CD4-positive, alpha-beta T cell (primary cell): ENCODE results near the gene ATP5MG. TPM values are rescaled to one million over a fixed set of nuclear protein-coding genes. Genes with fewer than 3 reads are reported as not detected.

ENCODE experiments used
- ATAC-seq: fragments of 200-7000 bp; cut with Tn5 transposase; one replicate; pipeline ENCODE4 v1.10.0; 2022; ENCODE audit warnings: mild to moderate bottlenecking; ENCODE audit not compliant: poor library complexity
- CTCF ChIA-PET: fragments of 350-600 bp; sonication (Branson Sonifier 250); formaldehyde crosslinking; loops from one replicate; lab custom pipeline; 2021; ENCODE audit warnings: antibody characterized with exemption, inconsistent platforms; lab: Charles Lee
- POLR2A ChIA-PET: fragments of 350-600 bp; sonication (Branson Sonifier 250); formaldehyde crosslinking; loops from one replicate; lab custom pipeline; 2021; ENCODE audit warnings: antibody characterized with exemption, inconsistent platforms; lab: Charles Lee
- DNase-seq, 14 experiments: peaks; one replicate each; pipeline ENCODE4 v3.0.0-alpha.2; 2013 to 2020; ENCODE audit warnings: mixed read lengths in 2 of 14
- H3K27ac ChIP-seq, 2 donors: one replicate each; pipeline versions ENCODE4 v1.5.1 to v1.7.0; 2013; ENCODE audit warnings: low read length in 2 of 2, low read depth in 1 of 2, mild to moderate bottlenecking in 1 of 2
- H3K27me3 ChIP-seq, 2 experiments: 1 replicate in 1 of 2; 2 replicates in 1 of 2; pipeline versions ENCODE4 v1.6.1 to v1.7.0; 2013; ENCODE audit warnings: low read length in 2 of 2, control low read depth in 1 of 2, mild to moderate bottlenecking in 1 of 2, moderate library complexity in 1 of 2; ENCODE audit not compliant: insufficient read depth in 2 of 2, control insufficient read depth in 1 of 2
- H3K36me3 ChIP-seq: one replicate; pipeline ENCODE4 v1.6.1; 2013; ENCODE audit warnings: low read length, control low read depth; ENCODE audit not compliant: insufficient read depth
- H3K4me1 ChIP-seq: one replicate; pipeline ENCODE4 v1.6.1; 2013; ENCODE audit warnings: low read length, control low read depth; ENCODE audit not compliant: insufficient read depth
- H3K4me3 ChIP-seq: one replicate; pipeline ENCODE4 v1.5.1; 2013; ENCODE audit warnings: mild to moderate bottlenecking, low read length, moderate library complexity
- H3K9me3 ChIP-seq, 2 experiments: 1 replicate in 1 of 2; 2 replicates in 1 of 2; pipeline versions ENCODE4 v1.6.1 to v1.7.0; 2013; ENCODE audit warnings: low read length in 2 of 2, mild to moderate bottlenecking in 2 of 2, control low read depth in 1 of 2, moderate library complexity in 1 of 2; ENCODE audit not compliant: control insufficient read depth in 1 of 2, insufficient read depth in 1 of 2
- H3K27ac Mint-ChIP-seq: one replicate; pipeline ENCODE4 v1.8.0; 2020; ENCODE audit warnings: mixed read lengths
- H3K27me3 Mint-ChIP-seq: one replicate; pipeline ENCODE4 v1.8.0; 2021; ENCODE audit warnings: mixed read lengths
- H3K36me3 Mint-ChIP-seq: one replicate; pipeline ENCODE4 v1.8.0; 2021; ENCODE audit warnings: low read depth, mixed read lengths
- H3K4me1 Mint-ChIP-seq: one replicate; pipeline ENCODE4 v1.8.0; 2021; ENCODE audit warnings: low read depth, mixed read lengths
- H3K4me3 Mint-ChIP-seq: one replicate; pipeline ENCODE4 v1.8.0; 2020; ENCODE audit warnings: mild to moderate bottlenecking, mixed read lengths
- H3K9me3 Mint-ChIP-seq: one replicate; pipeline ENCODE4 v1.8.0; 2020; ENCODE audit warnings: mixed read lengths
- intact Hi-C, 2 experiments: fragments of 100-400 bp; cut with DNase I in 1 of 2; cut with micrococcal nuclease in 1 of 2; formaldehyde crosslinking; loops; one replicate each; pipeline versions ENCODE4 v1.15.1 to v1.9.0; 2023 to 2025; cut with DNase I, micrococcal nuclease
- total RNA-seq, 174 experiments: library from RNA in 2 of 174; stranded (reverse) in 2 of 174; gene quantifications; one replicate each; pipeline ENCODE4 v1.2.3 and lab custom pipeline; 2021 to 2026
- TF ChIP-seq, protein P1 (sequence below): fragments of 200-600 bp; IDR thresholded peaks from one replicate; pipeline ENCODE4 v1.8.0; 2022; ENCODE audit warnings: antibody characterized with exemption, mild to moderate bottlenecking

Gene ATP5MG
- total RNA-seq, 2 experiments from 2014 or later = 147 to 153 TPM

DNA sequence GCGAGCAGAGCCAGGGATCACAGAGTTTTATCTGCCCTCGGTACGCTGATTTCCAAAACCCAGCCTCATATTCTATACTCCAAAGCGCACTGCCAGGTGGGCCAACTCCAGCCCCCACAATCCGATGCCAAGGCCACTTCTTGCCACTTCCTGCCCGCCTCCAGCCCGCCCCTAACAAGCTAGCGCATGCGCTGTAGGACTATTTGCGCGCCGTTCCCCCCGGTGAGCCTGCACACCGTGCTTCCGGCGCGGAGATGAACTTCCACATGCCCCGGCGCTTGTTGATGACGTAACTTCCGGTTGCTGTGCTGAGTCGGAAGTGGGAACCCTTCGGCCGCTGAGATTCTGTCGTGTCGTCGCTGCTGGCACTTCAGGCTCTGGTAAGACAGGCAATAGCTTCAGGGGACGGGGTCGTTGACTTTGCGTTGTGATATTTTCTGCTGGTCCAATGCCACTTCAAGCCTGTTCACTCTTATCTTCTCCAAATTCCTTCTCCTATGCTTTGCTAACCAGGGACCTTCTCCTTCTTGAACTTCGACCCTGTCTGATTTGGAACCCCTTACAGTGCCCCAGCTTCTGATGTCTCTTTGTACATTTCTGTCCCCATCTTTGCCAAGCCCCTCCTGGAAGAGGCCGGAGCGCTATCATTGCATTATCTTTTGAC lies 42.0 kb upstream of the ATP5MG start, which contains the start of gene UBE4A:
Gene UBE4A, plus strand, starts transcription at position 306 of the 664 bp plus-strand sequence. CDS start 5,481 bp downstream, outside the sequence.
- H3K4me1 Mint-ChIP-seq = peaks cover 60% of the 10 kb centered on the region
- ChIA-PET CTCF (interaction anchor here (1.0 to 1.9 kb wide), 3 partner anchors 17 to 161 kb away, joined by 5 to 7 read pairs (median 5); partner anchors contain the start of gene CD3D), POLR2A (interaction anchor here (0.7 to 1.9 kb wide), 22 partner anchors 15 to 214 kb away, joined by 3 to 32 read pairs (median 5); partner anchors contain the start of genes ARCN1, CD3D, CD3E and CD3G)
- DNase-seq = peak; percentile 95 to 99 (median 98)
- Histone ChIP-seq H3K4me1 (peaks cover 31% of the 10 kb centered on the region), H3K36me3 (peaks cover 12% of the 10 kb centered on the region), H3K9me3 (no peaks in the 10 kb centered on the region), H3K27me3 (no peaks in the 10 kb centered on the region), H3K27ac (peak within 1 kb of the TSS; percentile 89), H3K4me3 (peak within 1 kb of the TSS; percentile 74)
- no peaks in the 10 kb centered on the region for H3K9me3 Mint-ChIP-seq
- H3K27me3 Mint-ChIP-seq = peaks cover 8% of the 10 kb centered on the region
- TF ChIP-seq, protein P1, sequence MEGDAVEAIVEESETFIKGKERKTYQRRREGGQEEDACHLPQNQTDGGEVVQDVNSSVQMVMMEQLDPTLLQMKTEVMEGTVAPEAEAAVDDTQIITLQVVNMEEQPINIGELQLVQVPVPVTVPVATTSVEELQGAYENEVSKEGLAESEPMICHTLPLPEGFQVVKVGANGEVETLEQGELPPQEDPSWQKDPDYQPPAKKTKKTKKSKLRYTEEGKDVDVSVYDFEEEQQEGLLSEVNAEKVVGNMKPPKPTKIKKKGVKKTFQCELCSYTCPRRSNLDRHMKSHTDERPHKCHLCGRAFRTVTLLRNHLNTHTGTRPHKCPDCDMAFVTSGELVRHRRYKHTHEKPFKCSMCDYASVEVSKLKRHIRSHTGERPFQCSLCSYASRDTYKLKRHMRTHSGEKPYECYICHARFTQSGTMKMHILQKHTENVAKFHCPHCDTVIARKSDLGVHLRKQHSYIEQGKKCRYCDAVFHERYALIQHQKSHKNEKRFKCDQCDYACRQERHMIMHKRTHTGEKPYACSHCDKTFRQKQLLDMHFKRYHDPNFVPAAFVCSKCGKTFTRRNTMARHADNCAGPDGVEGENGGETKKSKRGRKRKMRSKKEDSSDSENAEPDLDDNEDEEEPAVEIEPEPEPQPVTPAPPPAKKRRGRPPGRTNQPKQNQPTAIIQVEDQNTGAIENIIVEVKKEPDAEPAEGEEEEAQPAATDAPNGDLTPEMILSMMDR = no peak
- peak within 1 kb of the TSS; percentile 92 for H3K4me3 Mint-ChIP-seq
- H3K36me3 Mint-ChIP-seq = peaks cover 56% of the 10 kb centered on the region
- peak within 1 kb of the TSS; percentile 99 for H3K27ac Mint-ChIP-seq
- intact Hi-C loops = loop anchor here (2.0 to 5.0 kb wide), 3 partner anchors 15 to 77 kb away; partner anchors contain the start of genes CD3G (in 2 of the 2), ATP5MG (in 1 of the 2) and KMT2A (in 1 of the 2)
- ATAC-seq = peak; percentile 84

DNA sequence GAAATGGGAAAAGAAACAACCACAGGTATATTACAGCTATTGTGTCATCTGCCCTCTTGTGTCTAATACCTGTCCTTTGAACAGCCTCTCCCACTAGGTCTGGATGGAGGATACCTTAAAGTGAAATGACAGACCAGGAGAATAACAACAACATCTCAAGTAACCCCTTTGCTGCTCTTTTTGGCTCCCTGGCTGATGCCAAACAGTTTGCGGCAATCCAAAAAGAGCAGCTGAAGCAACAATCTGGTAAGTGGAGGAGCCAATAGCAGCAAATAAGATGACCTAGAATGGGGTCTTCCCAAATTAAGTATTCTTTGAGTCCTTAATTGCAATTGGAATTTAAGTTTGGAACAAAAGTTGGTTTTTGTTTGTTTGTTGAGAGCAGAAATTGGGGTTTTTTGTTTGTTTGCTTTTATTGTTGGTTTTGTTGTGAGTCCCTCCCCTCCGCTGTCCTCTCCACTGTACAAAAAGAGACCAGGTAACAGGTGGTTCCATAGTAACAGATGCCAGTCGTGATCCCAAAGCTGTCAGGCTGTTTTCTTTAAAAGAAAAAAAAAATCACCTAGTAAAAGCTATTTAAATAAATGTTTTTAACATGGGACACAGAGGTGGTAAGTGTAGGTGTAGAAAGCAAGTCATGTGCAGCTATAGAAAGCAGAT lies 36.3 kb upstream of the ATP5MG start:
- H3K9me3 Mint-ChIP-seq = no peaks in the 10 kb centered on the region
- no peak overlapping the region for H3K27ac Mint-ChIP-seq
- DNase-seq = no peak
- ChIA-PET CTCF (interaction anchor here (0.8 to 1.4 kb wide), 3 partner anchors 19 to 167 kb away, joined by 3 to 5 read pairs (median 3); no protein-coding TSS in a partner anchor), POLR2A (interaction anchor here (0.7 to 1.0 kb wide), 2 partner anchors 8 to 61 kb away, joined by 3 read pairs; no protein-coding TSS in a partner anchor)
- no peaks in the 10 kb centered on the region for H3K9me3 ChIP-seq
- peaks cover 22% of the 10 kb centered on the region for H3K4me1 ChIP-seq
- intact Hi-C loops = loop anchor here in 1 of 2 experiments (5.0 kb wide), 1 partner anchor 37 kb away; the partner anchor contains the start of gene ATP5MG
- H3K4me1 Mint-ChIP-seq = peaks cover 44% of the 10 kb centered on the region
- no peak overlapping the region for H3K4me3 ChIP-seq
- H3K27me3 ChIP-seq = no peaks in the 10 kb centered on the region
- H3K27ac ChIP-seq = no peak overlapping the region
- TF ChIP-seq, protein P1 = no peak
- ATAC-seq = no peak
- peaks cover 65% of the 10 kb centered on the region for H3K36me3 ChIP-seq
- H3K4me3 Mint-ChIP-seq = no peak overlapping the region
- peaks cover 84% of the 10 kb centered on the region for H3K36me3 Mint-ChIP-seq
- no peaks in the 10 kb centered on the region for H3K27me3 Mint-ChIP-seq

DNA sequence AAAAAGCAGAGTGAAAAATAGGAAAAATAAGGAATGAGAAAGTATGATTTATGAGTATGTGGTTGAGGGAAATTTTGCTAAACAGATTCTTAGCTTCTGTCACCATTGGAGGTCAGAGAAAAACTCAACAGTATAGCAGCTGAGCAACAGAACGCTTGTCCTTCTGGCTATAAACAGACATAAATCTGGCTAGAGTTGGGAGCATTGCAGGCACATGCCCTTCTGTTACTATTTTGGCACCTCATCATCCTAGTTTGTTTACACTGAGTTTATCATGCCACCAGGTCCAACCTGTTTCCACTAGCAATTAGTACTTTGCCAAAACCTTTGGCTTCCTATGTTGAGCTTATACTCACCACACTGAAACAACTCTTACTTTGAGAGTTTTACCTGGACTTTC lies 35.1 kb upstream of the ATP5MG start:
- peaks cover 32% of the 10 kb centered on the region for H3K4me1 Mint-ChIP-seq
- no peaks in the 10 kb centered on the region for H3K27me3 ChIP-seq
- CTCF ChIA-PET = no interaction called here
- H3K9me3 ChIP-seq = no peaks in the 10 kb centered on the region
- no peak overlapping the region for H3K27ac ChIP-seq
- peaks cover 15% of the 10 kb centered on the region for H3K4me1 ChIP-seq
- peaks cover 96% of the 10 kb centered on the region for H3K36me3 Mint-ChIP-seq
- H3K36me3 ChIP-seq = peaks cover 76% of the 10 kb centered on the region
- H3K4me3 Mint-ChIP-seq = no peak overlapping the region
- POLR2A ChIA-PET = no interaction called here
- H3K4me3 ChIP-seq = no peak overlapping the region
- ATAC-seq (no peak), DNase-seq (no peak)
- no peaks in the 10 kb centered on the region for H3K9me3 Mint-ChIP-seq
- TF ChIP-seq, protein P1 = no peak
- intact Hi-C loops = no loop called here
- H3K27me3 Mint-ChIP-seq = no peaks in the 10 kb centered on the region
- H3K27ac Mint-ChIP-seq = no peak overlapping the region
